H1 (cell line): ENCODE data around the gene MYRIP. TPM values are rescaled to one million over a fixed set of nuclear protein-coding genes. Genes with fewer than 3 reads are reported as not detected.

Source experiments
- ATF2 ChIP-seq: IDR thresholded peaks from 2 replicates; pipeline ENCODE4 v1.6.1; 2012; ENCODE audit warnings: low read length, inconsistent platforms
- BRCA1 ChIP-seq: IDR thresholded peaks from 2 replicates; pipeline ENCODE4 v1.6.1; 2012; ENCODE audit warnings: low read depth, low read length, improper control_type of control experiment
- E2F6 ChIP-seq: IDR thresholded peaks from 2 replicates; pipeline ENCODE4 v1.6.1; 2012; ENCODE audit warnings: inconsistent platforms
- EP300 ChIP-seq, 2 experiments: IDR thresholded peaks; 1 replicate in 1 of 2; 2 replicates in 1 of 2; pipeline ENCODE4 v1.6.1; 2011 to 2012; ENCODE audit warnings: low read depth in 2 of 2, low read length in 2 of 2, mild to moderate bottlenecking in 2 of 2, borderline replicate concordance in 1 of 2, inconsistent platforms in 1 of 2, moderate library complexity in 1 of 2
- GABPA ChIP-seq: IDR thresholded peaks from 2 replicates; pipeline ENCODE4 v1.6.1; 2011; ENCODE audit warnings: mild to moderate bottlenecking, low read length, moderate library complexity, borderline replicate concordance; ENCODE audit not compliant: insufficient read depth
- RBBP5 ChIP-seq: IDR thresholded peaks from 2 replicates; pipeline ENCODE4 v1.7.1; 2012; ENCODE audit warnings: low read depth, mild to moderate bottlenecking, inconsistent platforms, low read length, moderate library complexity, borderline replicate concordance
- polyA plus RNA-seq, 7 experiments: library from polyadenylated mRNA; depleted of rRNA in 3 of 7; stranded (reverse) in 5 of 7; unstranded in 2 of 7; fragments of >200 nt in 5 of 7; fragments of 200-250 nt in 2 of 7; gene quantifications; 1 replicate in 5 of 7; 2 replicates in 1 of 7; 4 replicates in 1 of 7; pipeline versions ENCODE4 v1.2.1 to v1.2.3, GENCODE V29; 2011 to 2013; ENCODE audit warnings: missing spikeins in 2 of 7, mixed read lengths in 2 of 7
- total RNA-seq: library from RNA; stranded (reverse); fragmentation: NEBNext Ultra II Directional; extraction: Animal tissue kit (Norgen Biotek cat#: 25700); gene quantifications from 2 replicates; pipeline ENCODE4 v1.2.1, GENCODE V29; 2021

The MYRIP gene
- total and polyA plus RNA-seq, 2 of the 8 experiments (the other 6 are each of a cell fraction or from before 2014, with no cell fraction given), result 0.54 to 4.3 TPM

GRCh38 chr3:39972508-39972907 lies 163.1 kb downstream of the MYRIP start (continued):
- TF ChIP-seq EP300 (IDR thresholded peaks at IDR 0.05; ENCODE audit: borderline replicate concordance in 1 of 2, low read depth in 2 of 2, low read length in 2 of 2), result no peak
- TF ChIP-seq ATF2, result no peak
- no peak for TF ChIP-seq E2F6
- TF ChIP-seq BRCA1, result no peak
- TF ChIP-seq RBBP5, result no peak
- no peak for TF ChIP-seq GABPA
